HG03139 (cell line): ENCODE data around the gene NEAT1.

Experiments used
- ATAC-seq: cut with Tn5 transposase; IDR thresholded peaks from one replicate; pipeline ENCODE4 v1.9.1; 2021; ENCODE audit not compliant: unreplicated experiment

NEAT1 gene

DNA sequence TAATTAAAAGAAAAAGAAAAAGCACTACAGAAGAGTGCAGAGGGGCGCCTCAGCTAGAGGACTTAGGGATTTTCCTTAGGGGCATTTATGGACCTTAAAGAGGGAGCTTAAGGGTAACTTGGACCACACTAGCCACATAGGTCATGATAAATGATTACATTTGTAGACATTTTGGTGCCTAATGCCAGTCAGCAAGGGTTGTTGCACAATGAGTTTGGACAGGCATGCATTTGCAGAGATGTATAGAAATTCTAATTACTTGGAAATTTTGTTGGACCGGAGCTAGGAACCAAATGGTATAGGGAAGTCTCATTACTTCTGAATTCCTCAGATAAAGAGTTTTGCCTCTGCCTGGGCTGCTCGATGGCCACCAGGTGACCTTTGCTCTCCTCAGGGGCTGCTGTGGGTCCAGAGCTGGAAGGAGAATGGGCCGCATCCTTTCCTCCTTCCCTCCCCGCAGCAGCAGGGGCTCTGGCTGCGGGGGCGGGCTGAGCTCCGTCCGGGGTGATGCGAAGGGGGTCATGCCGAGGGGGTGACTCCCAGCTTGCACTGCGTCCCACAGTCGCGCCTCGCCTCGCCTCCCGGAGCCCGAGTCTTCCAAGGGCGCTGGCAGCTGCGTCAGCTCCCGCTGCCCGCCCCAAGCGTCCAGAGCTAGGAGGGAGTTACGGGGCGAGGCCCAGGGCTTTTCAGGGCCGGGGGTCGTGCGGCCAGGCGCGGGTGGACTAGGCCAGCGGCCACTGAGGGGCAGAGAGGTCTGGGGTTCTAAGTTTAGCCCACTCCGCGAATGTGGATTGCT lies 56.0 kb downstream of the NEAT1 start:
- no peak for ATAC-seq

DNA sequence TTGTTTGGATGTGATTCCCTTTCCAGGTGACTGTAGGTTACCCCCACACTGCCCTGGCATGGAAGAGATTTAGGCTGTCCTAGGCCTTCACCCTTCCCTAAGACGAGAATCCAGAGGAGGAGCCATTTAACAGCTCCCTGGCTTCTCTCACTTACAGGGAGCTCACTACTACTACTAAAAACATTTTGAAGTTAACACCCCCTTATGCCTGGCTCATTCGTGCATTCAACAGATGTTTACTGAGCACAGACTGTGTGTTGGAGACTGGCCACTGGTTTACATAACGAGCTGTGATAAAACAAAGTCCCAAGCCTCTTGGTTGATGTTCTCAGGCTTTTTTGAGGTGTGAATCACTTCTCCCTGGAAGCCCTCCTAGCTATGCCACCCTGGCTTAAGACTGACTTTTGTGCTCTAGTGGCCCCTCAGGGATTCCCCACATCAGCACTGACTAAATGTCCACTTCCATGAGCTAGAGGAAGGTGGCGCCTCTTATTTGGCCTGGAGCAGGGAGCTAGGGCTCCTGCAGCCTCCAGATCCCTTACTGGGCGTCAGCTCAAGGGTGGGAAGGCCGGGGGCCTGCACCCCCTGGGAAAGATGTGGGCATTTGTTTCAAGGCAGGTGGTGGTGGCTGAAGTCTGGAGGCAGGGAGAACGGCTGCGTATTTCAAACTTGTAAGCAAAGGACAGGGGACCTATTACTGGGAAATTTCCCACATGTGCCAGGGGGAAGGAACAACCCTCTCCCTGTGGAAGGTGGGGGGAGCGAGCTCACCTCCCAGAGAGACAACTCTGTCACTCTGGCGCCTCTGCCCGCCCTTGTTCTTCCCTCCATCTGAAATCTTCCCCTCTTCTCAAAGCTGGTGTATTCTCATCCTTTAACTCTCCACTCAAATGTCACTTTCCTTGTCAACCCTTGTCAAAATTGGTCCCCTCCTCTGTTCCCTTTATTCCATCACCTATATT lies 56.9 kb downstream of the NEAT1 start:
- no peak for ATAC-seq

DNA sequence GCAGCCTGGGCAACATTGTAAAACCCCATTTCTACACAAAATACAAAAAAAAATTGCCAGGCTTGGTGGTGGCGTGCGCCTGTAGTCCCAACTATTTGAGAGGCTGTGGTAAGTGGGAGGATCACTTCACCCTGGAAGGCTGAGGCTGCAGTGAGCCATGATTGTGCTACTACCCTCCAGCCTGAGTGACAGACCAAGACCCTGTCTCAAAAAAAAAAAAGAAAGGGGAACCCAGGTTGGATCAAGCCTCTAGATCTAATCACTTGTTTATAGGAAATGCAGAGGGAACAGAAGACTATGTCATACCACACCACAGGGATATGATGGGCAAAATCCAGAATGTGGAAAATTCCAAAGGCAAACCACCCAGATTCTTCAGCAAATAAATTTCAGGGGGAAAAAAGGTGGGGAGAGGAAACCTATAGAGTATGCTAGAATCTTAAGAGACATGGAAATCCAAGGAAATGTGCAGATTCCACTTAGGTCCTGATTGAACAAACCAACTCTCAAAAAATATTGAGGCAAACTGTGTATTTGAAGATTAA lies 59.8 kb downstream of the NEAT1 start:
- ATAC-seq: no peak

DNA sequence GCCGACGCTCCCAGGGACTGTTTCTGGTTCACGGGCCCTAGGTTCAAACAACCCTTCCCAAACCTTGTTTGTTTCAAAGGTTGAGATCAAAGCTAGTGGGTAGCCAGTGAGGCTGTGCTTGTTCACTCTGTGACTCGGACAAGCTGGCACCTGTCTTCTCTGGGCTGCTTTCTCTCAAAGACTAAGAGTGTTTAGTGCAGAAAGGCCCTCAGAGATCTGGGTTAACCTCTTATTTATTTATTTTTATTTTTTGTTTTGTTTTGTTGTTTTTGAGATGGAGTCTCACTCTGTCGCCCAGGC lies 63.3 kb downstream of the NEAT1 start:
- ATAC-seq: no peak

DNA sequence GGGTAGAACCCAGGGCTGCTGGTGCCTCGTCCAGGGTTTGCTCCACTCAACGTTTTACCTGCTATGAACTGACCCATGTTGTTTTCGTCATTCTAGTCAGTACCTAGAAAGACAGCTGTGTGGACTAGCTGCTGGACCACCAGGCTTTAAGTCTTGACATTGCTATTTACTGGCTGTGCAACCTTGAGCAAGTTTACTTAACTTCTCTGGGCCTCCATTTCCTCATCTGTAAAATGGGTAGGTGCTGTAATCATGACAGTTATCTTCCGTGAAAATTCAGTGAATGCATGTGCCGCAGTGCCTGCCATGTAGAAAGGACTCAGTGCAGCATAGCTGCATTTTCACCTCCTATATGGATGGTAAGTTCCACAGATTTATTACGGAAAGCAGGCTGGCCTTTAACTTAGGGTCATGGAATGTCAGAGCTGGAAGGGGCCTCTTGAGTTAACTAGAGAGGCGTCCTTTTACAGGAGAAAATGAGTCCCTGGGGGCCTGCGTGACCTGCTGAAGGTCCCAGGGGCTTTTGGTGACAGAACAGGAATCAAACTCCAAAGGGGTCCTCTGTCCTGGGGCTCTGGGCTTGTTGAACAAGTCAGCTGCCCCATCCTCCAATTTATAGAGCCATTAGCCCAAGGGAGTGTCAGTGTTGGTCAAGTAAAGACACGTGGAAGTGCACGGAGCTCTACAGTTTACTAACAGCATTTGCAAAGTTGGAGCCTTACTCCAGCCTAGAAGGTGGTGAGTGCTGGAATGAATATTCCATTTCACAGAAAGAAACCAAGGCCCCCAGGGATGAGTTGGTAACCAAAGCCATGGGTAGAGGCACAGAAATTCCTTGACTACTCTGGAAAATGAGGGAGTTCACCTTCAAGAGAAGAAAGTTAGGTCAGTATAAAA lies 64.2 kb downstream of the NEAT1 start:
- ATAC-seq: no peak

DNA sequence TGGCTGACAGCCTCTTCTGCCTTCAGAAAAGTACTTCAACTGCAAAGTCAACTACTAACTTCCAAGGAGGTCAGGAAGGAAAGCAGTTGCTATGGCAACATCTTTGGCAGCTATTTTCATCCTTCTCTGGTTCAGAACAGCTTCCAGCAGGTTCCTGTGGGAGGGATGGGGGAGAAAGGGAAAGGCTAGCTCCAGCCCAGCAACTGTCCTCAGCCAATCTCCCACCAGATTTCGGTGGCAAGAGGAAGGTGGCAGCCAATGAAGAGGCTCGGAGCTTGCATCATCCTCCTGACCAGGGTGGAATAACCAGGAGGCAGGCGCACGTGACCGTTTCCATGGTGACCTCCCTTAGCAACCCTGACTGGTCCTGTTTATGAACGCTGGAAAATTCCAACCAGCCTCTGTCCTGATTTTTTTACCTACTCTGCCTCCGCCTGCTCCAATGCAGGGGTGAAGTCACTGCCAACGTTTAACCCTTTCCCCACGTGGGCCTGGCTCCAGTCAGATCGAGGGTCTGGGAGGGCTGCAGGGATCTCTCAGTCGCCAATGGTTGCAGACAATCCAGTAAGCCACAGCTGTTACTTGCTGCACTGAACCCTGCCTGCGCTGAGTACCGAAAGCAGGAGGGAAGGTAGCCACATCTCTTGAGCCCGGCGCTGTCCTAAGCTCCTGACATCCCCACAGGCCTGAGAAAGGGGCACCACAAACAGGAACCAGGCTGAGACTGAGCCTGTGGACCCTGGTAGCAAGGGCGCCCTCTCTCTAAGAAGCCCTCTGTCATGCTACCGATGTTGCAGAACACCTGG lies 65.1 kb downstream of the NEAT1 start:
- ATAC-seq: no peak

DNA sequence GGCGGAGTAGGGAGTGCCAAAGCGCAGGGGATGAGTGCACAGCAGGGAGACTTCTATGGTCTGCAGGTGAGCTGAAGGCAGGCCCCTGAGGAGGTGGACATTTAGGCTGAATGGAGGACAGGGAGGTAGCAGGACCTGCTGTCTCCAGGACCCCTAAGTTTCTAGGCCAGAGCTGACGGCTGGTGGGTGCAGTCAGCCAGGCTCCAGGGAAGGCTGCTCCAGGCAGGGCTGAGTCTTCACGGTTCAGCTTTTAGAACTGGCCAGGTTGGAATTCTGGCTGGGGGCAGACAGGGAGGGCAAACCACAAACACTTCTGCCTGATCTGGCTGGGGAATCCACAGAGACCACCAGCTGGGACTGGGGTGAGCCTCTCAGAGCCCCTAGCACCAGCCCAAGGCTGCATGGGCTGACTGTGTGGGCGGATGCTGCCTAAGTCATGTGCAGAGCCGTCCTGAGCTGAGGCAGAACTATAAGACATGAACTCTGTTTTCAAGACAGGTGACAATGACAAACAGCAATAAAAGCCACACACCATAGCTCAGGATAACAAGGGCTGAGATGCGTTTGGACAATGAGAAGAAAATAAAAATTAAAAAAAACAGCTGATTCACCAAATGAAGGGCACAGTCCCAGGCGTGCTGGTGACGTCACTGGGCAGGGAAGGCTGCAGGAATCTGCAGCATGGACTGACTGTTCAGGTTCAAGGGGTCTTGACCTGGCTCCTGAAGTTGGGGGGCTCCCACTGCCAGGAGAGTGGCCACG lies 65.9 kb downstream of the NEAT1 start:
- no peak for ATAC-seq

DNA sequence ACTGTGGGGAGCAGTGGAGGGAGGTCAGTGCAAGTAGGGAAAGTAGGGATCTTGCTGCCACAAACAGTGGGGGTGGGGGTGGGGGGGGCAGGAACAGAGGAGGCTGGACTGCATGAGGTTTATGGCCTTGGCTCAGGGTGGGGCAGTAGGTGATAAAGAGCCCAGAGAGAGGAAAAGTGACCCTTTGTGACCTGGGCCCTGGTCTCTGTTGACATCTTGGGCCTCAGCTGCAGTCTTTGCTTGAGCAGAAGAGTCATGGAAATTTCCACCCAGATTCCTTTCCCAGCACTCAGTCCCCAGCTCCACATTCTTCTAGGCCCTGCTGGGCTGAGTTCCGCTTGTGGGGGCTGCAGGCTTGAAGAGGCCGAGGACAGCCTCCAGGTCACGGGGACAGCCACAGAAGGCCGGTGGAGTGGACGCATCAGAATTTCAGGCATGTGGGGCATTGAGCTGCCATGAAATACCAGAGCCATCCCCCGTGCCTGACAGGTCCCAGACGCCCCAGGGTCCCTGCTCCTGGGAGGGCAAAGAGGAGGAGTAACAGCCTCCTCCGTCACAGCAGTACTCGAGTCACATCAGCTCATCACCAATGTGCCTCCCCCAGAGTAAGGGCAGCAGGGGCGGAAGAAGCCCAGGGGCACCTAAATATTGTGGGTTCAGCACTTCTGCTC lies 66.6 kb downstream of the NEAT1 start:
- ATAC-seq: no peak

DNA sequence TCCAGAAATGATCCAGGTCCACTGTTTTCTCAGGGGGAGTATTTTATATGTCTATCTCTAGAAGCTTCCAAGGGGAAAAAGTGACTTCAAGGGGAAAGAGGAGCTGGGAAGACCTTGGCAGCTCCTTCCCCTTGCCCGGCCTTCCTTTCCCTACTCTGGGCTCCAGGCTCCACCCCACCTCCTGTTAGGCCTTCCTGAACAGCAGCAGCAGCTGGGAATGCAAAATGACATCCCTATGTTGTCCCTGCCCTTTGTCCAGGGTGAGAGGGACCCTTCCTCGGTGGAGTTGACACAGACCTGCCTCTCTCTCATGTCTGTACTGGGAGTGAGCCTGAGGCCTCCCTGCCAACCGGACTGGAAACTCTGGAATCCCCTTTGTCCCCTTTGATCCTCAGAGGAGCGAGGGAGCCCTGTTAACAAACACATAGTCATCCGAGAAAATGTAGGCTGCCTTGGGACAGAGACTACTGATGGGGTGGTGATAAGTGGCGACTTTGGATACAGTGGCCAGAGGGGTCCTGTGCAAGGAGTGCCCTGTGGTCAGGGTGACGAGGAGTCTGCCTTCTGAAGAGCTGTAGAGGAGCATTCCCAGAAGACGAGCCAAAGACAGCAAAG lies 67.2 kb downstream of the NEAT1 start:
- ATAC-seq: no peak

DNA sequence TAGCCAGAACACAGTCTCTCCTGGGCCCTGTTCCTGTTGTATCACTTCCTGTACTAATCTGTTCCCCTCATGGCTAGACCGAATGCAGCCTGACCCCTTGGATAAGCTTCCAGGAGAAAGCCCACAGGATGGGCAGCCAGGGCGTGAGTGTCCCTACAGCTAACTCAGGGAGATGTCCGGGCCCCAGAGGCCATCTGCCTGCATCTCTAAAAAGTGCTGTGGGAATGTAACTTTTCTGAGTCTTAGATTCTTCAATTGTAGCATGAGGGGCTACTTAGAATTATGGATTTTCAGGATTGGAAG lies 68.5 kb downstream of the NEAT1 start:
- no peak for ATAC-seq

DNA sequence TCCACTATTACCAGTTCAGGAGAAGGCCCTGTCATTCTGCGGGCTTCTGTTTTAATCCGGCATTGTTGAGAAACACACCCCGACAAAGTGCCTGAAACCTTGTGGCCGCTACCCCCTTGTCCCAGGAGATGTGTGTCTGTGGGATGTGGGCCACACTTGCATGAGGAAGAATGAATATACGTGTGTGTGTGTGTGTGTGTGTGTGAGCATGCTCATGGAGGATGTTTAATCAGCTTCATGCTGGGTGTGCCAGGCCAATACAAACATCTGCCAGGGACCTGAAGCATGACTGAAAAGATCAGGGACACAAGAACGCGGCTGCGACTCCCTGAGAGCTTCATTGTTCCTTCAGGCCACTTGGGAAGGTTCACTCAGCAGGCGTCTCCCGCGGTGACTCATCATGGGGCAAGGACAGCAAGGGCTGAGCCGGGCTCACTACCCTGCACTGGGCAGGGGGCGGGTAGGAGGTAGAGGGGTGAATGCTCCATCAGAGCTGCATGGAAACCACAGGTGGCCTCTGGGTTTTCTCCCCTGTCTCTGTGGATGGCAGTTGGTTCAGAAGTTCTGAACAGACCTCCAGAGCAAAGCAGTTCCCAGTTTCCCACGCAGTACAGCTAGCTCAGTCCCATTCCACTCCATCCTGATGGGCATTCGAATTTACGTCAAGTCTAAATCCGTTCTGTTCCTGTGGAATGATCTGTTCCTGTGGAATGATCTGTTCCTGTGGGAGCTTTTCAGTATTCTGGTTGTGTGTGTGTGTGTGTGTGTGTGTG lies 69.2 kb downstream of the NEAT1 start:
- ATAC-seq: no peak

DNA sequence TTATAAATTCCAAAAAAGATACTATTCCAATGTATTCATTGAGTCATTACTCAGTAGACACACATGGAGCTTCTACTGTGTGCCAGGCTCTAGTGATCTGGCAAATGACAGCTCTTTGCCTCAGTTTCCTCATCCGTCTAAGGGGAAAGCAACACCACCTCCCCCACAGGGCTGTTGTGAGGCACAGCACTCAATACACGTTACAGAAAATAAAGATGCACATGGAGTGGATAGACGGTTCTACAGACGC lies 69.7 kb downstream of the NEAT1 start:
- ATAC-seq: no peak

DNA sequence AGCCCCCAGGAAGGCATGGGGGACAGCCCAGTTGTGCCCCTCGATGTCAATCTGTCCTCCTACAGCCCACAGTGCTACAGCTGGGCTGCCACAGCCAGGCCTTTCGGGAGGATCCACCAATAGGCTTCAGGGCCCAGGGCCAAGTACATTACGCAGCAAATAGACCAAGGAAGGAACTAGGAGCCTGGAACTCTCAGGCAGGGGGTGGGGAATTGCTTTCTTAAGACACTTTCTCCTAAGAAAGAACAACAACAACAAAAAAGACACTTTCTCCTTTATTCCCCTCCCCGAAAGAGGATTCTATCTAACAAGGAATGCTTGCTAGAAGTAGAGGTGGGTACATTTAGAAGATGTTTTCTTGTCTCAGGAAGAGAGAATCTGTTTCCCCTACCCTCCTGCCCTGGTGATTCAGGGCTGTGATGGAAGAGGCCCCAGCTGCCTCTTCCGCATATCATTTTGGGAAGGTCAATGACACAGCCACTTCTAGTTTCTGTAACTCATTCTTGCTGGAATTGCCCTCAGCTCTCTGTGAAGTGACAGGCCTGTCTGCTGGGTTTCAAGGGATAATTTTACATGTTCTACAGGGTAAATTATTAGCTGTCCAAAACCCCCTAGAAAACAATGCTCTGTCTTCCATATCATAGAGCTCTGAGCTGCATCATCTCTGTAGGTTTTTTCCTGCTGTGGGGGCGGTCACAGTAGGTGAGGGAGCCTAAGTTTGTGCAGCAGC lies 70.2 kb downstream of the NEAT1 start:
- ATAC-seq: no peak

DNA sequence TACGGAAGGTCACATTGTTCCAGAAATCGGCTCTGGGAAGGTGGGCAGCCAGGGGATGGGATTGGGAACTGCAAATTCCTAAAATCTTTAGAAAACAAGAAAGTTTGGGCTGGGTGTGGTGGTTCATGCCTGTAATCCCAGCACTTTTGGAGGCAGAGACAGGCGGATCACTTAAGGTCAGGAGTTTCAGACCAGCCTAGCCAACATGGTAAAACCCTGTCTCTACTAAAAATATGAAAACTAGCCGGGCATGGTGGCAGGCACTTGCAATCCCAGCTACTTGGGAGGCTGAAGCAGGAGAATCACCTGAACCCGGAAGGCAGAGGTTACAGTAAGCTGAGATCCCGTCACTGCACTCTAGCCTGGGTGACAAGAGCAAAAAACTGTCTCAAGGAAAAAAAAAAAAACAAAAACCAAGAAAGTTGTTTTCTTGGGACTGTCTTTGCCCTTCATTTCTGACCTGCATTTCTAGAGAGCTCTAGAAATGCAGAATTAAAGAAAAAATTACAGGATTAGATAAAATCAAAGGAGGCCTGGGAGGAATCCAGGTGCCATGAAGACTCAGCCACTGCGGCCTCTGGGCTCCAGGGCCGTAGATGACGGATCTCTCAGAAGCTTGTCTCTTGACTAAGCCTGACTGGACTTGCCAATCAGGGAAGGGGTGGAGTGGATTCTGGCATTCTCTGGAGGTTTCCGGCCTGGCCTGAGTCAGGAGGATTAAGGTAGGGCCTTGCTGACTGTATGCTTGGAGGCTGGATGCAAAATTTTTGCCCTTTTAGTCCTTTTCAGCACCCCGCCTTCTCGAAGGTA lies 71.0 kb downstream of the NEAT1 start:
- no peak for ATAC-seq
